GM12873 (cell line): ENCODE data around the gene BBS7.

ENCODE experiments used
- CTCF ChIP-seq: IDR thresholded peaks from 2 replicates; pipeline ENCODE4 v1.5.1; 2012; ENCODE audit warnings: low read depth, mild to moderate bottlenecking, moderate library complexity, low read length, control low read depth; ENCODE audit not compliant: insufficient read depth; ENCODE audit errors: missing control alignments

Gene BBS7

GRCh38 chr4:121829511-121829910 is 40.8 kb downstream of the BBS7 start:
- no peak for TF ChIP-seq CTCF

GRCh38 chr4:121827853-121828252 is 42.4 kb downstream of the BBS7 start:
- no peak for TF ChIP-seq CTCF

GRCh38 chr4:121824950-121825349 is 45.3 kb downstream of the BBS7 start:
- no peak for TF ChIP-seq CTCF

GRCh38 chr4:121824171-121824527 is 46.1 kb downstream of the BBS7 start:
- no peak for TF ChIP-seq CTCF

GRCh38 chr4:121823505-121824170 is 46.6 kb downstream of the BBS7 start, which contains the start of gene CCNA2:
Gene CCNA2 (minus strand): TSS chr4:121823883. CDS start chr4:121823628, 255 bp downstream.
- no peak for TF ChIP-seq CTCF

- TF ChIP-seq CTCF, result peak; percentile 21
Measured at GRCh38 chr4:121822796-121823504, 47.3 kb downstream of the BBS7 start.

- no peak for TF ChIP-seq CTCF
Measured at GRCh38 chr4:121822047-121822446, 48.2 kb downstream of the BBS7 start.
